ENCODE measurements around the gene PER2.
A peak's percentile ranks its signal among the peaks of the same experiment; 100 is the strongest.

Gene PER2

DNA sequence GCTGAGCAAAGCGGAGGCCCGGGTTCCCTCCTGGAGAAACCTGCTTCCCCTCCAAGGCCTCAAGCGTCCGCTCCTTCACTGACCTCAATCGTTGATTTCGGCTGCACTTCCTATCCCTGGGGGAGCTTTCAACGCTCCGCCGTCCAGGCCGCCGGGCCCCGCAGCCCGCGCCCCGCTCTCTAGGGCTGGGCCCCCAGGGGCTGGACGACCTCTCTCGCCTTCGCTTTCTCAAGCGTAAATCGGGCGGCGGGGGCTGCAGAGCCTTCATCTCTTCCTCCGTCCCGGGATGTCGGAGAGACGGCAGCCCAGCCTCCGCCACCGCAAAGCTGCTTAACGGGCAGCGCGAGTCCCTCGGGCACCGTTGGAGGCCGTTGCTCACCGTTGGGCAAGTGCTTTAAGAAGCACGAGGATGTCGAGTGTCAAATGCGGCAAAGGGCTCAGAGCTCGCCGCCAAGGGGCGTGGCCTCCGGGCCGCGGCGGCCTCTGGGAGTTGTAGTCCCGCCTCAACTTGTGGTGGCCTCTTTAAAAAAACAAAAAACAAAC lies 57.1 kb downstream of the PER2 start:
- peak; percentile 56 to 64 for DNase-seq (ENCODE audit: low read depth in 2 of 2)

GRCh38 chr2:238230699-238231098 lies 57.7 kb downstream of the PER2 start:
- no peak for DNase-seq (ENCODE audit: low read depth in 2 of 2)

- no peak for DNase-seq (ENCODE audit: low read depth in 2 of 2)
Measured at GRCh38 chr2:238228700-238229099, 59.7 kb downstream of the PER2 start.

GRCh38 chr2:238227587-238228032 lies 60.8 kb downstream of the PER2 start:
- DNase-seq (ENCODE audit: low read depth in 2 of 2), result no peak

GRCh38 chr2:238226698-238227586 lies 61.5 kb downstream of the PER2 start:
- no peak for DNase-seq (ENCODE audit: low read depth in 2 of 2)

- no peak for DNase-seq (ENCODE audit: low read depth in 2 of 2)
Measured at GRCh38 chr2:238225911-238226697, 62.3 kb downstream of the PER2 start.

DNA sequence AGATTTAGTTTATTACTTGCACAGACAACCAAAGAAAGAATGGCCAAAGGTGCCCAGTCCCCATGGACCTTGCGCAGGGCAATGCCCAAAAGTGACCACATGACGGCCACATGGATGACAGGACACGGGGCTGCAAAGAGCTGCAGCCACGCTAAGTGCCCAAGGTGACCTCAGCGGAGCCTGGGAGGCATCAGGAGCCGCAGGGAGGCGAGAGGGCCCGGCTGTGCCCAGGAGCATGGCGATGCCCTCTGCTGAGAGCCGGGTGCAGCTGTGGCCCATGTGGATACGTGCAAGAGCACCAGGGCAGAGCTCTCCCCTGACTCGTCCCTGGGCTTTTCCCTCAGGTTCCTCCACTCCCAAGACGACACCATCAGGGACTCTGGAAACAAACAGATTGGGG lies 63.3 kb downstream of the PER2 start:
- no peak for DNase-seq (ENCODE audit: low read depth in 2 of 2)

- no peak for DNase-seq (ENCODE audit: low read depth in 2 of 2)
Measured at GRCh38 chr2:238224356-238225035, 63.9 kb downstream of the PER2 start.

- DNase-seq (ENCODE audit: low read depth in 2 of 2), result no peak
Measured at GRCh38 chr2:238220892-238221521, 67.4 kb downstream of the PER2 start.

GRCh38 chr2:238220274-238220891 lies 68.0 kb downstream of the PER2 start:
- no peak for DNase-seq (ENCODE audit: low read depth in 2 of 2)

DNA sequence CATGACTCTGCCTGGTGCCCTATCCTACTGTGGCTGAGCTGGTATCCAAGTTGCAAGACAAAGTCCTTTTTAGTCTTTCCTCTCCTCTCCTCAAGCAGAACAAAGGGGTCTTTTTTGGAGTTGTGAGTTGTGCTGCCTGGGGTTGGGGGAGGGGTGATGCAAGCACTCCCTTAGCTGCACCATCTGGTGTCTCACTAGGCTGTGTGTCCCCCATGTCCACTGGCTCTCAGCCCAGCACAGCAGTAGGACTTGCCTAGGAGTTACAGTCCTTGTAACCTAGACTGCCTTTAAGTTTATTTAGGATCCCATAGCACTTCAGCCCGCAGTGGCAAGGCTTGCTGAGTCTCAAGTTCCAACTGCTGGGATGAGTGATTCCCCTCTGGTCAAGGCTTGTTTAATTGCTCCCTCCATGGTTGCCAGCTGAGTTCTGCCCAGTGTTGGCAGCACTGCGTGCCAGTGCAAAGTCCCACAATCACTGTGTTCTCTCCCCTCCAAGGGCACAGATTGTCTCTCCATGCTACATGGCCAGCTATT lies 71.7 kb downstream of the PER2 start:
- DNase-seq (ENCODE audit: low read depth in 2 of 2), result no peak

DNA sequence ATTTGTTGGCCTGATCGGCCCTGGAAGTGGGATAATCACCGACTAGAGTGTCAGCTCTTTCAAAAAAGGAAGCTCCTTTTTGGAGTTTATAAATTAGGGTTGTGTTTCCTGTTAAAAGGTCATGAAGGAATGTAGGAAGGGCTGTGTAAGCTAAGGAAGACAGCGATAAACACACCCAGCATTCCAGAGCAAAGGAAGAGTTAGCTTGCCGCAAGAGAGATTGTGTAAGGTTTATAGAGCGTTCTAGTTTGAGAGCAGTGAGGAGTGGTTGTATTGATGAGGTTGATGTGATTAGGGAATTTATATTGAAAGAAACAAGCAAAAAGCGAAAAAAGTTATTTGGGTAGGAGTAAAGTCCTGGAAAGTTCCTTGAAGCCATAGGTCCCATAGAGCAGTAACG lies 81.4 kb downstream of the PER2 start:
- DNase-seq (ENCODE audit: low read depth in 2 of 2), result no peak

- no peak for DNase-seq (ENCODE audit: low read depth in 2 of 2)
Measured at GRCh38 chr2:238203973-238204683, 84.3 kb downstream of the PER2 start.

DNA sequence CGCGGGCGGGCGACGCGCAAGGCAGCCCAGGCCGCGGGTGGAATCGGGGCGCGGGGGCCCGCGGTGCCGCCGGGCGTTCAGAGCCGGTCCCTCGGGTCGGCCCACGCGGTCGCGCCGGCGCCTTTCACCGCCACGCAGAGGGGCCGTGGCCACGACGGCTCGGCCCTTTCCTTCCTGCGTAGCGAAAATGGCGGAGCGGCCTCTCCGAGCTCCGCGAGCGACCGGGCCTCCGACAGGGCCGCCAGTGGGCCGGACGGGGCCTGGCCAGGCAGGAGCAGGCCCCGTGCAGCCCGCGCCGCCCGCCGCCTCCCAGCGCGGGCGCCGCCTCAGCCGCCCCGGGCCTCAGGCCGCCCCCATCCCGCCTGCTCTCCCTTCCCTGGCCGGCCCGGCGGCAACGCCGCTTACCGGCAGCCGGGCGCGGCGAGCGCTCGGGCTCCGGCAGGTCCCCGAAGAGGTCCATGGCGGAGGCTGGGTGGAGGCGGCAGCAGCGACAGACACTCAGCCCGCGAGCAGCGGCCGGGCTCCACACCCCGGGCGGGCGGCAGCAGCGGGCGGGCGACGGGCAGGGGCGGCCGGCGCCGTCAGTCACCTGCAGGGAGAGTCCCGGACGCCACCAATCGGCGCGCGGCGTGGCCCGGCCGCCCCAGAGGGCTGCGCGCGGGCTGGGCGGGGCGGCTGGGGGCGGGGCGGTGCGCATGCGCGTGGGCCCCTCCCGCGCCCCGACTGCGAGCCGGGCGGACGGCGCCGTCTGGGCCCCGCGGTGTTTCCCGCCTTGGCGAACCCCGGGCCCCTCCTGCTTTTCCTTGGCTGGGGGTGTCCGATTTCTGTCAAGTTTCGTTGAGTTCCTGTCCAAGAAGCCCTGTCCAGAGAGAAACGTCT lies 85.1 kb downstream of the PER2 start, which contains the start of gene ILKAP:
ILKAP (minus strand) TSS at position 602 of the 879 bp plus-strand sequence; CDS start at position 460, 142 bp downstream.
- peak; percentile 79 for DNase-seq (ENCODE audit: low read depth in 2 of 2)

GRCh38 chr2:238202326-238203093 lies 85.9 kb downstream of the PER2 start:
- no peak for DNase-seq (ENCODE audit: low read depth in 2 of 2)

Measured in stimulated activated CD8-positive, alpha-beta memory T cell treated with anti-CD3 and anti-CD28 coated beads, Interleukin-2, amount 100 ng/mL, for 1 hour (primary cell).